Body of pancreas (tissue), 4 donors: ENCODE measurements around the gene SORL1.

Source experiments
- CTCF ChIP-seq, 7 experiments: fragments of 450-650 bp in 4 of 7; fragments of 200-600 bp in 3 of 7; sonication (generic) in 3 of 7; IDR thresholded peaks; one replicate each; pipeline ENCODE4 v1.5.1; 2016 to 2019; ENCODE audit warnings: antibody characterized with exemption in 7 of 7
- POLR2A ChIP-seq, 3 donors: fragments of 450-650 bp; IDR thresholded peaks; one replicate each; pipeline ENCODE4 v1.6.1; 2016; ENCODE audit warnings: antibody characterized with exemption in 3 of 3, mild to moderate bottlenecking in 2 of 3

GRCh38 chr11:121445071-121445768 is 6.9 kb upstream of the SORL1 start:
- TF ChIP-seq CTCF (IDR thresholded peaks at IDR 0.05): no peak
- TF ChIP-seq POLR2A (IDR thresholded peaks at IDR 0.05): no peak
